Measurements from ENCODE around the gene GLB1L2. TPM values are rescaled to one million over a fixed set of nuclear protein-coding genes. Genes with fewer than 3 reads are reported as not detected.
"Not testable (repeated sequence)": the region's sequence is repeated elsewhere in the genome, so short reads cannot be mapped to it uniquely, and the experiment has no call there.

Gene GLB1L2, protein sequence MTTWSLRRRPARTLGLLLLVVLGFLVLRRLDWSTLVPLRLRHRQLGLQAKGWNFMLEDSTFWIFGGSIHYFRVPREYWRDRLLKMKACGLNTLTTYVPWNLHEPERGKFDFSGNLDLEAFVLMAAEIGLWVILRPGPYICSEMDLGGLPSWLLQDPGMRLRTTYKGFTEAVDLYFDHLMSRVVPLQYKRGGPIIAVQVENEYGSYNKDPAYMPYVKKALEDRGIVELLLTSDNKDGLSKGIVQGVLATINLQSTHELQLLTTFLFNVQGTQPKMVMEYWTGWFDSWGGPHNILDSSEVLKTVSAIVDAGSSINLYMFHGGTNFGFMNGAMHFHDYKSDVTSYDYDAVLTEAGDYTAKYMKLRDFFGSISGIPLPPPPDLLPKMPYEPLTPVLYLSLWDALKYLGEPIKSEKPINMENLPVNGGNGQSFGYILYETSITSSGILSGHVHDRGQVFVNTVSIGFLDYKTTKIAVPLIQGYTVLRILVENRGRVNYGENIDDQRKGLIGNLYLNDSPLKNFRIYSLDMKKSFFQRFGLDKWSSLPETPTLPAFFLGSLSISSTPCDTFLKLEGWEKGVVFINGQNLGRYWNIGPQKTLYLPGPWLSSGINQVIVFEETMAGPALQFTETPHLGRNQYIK
- total RNA-seq = 10 to 100 TPM in 2 of 4 donors, 1 to 10 TPM in 2; 4.2 to 21.6 (median 12.4) TPM

DNA sequence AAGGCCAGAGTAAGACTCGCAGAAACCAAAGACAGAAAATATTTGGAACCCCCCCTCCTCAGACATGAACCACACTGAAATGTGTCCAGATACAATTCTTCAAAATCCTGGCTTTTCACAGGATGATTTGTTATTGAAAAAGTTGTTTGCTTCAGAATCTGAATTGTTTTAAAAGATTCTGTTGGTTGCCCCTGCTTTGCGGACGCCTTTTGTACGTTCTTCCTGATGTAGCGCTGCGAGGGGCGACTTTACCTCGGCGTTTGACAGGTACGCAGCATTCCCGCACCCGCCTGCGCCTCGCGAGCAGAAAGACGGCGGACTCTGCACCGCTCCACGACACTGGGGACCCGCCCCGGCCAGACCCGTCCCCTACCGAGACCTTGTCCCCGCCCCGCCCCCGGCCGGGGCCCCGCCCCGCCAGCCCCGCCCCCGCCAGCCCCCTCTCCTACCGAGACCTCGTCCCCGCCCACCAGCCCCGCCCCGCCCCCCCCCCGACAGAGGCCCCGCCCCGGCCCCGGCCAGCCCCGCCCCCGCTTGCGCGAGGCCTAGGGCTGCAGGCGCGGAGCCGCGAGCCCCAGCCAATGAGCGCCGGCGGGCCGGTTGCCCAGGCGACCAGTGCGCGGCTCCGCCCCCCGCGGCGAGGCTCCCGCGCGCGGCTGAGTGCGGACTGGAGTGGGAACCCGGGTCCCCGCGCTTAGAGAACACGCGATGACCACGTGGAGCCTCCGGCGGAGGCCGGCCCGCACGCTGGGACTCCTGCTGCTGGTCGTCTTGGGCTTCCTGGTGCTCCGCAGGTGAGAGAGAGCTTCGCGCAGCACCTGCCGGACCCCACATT lies at the start of gene GLB1L2:
Gene GLB1L2 (plus strand): TSS at position 635 of the 835 bp plus-strand sequence. CDS start 74 bp downstream, at position 709.
- Histone ChIP-seq H3K4me1 (peaks cover 0 to 16% (median 5%) of the 10 kb centered on the region in 4 donors), H3K27me3 (no peaks in the 10 kb centered on the region), H3K27ac (no peak within 1 kb of the TSS), H3K4me3 (peak within 1 kb of the TSS; percentile 43 to 78 (median 58)), H3K9me3 (no peaks in the 10 kb centered on the region), H3K36me3 (no peaks in the 10 kb centered on the region)
- peak; percentile 59 to 95 (median 93) for DNase-seq
- TF ChIP-seq, protein P1, sequence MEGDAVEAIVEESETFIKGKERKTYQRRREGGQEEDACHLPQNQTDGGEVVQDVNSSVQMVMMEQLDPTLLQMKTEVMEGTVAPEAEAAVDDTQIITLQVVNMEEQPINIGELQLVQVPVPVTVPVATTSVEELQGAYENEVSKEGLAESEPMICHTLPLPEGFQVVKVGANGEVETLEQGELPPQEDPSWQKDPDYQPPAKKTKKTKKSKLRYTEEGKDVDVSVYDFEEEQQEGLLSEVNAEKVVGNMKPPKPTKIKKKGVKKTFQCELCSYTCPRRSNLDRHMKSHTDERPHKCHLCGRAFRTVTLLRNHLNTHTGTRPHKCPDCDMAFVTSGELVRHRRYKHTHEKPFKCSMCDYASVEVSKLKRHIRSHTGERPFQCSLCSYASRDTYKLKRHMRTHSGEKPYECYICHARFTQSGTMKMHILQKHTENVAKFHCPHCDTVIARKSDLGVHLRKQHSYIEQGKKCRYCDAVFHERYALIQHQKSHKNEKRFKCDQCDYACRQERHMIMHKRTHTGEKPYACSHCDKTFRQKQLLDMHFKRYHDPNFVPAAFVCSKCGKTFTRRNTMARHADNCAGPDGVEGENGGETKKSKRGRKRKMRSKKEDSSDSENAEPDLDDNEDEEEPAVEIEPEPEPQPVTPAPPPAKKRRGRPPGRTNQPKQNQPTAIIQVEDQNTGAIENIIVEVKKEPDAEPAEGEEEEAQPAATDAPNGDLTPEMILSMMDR (IDR thresholded peaks at IDR 0.05) = no peak
- TF ChIP-seq POLR2A (IDR thresholded peaks at IDR 0.05) = peak in 1 of 2 donors; percentile 47

- Histone ChIP-seq H3K9me3 (peaks cover 0 to 5% (median 1%) of the 10 kb centered on the region in 4 donors), H3K4me1 (peaks cover 0 to 2% (median 0%) of the 10 kb centered on the region in 4 donors), H3K36me3 (no peaks in the 10 kb centered on the region), H3K27ac (no peak overlapping the region), H3K4me3 (no peak overlapping the region), H3K27me3 (peaks cover 0 to 4% of the 10 kb centered on the region in 2 donors)
- DNase-seq = no peak
- TF ChIP-seq, protein P1 (IDR thresholded peaks at IDR 0.05) = no peak
- no peak for TF ChIP-seq POLR2A (IDR thresholded peaks at IDR 0.05)
These were observed 49.4 kb upstream of the GLB1L2 start for GRCh38 chr11:134282121-134283045.

- peaks cover 0 to under 1% (median 0%) of the 10 kb centered on the region in 4 donors for H3K9me3 ChIP-seq
- DNase-seq = no peak
- no peak for TF ChIP-seq POLR2A (IDR thresholded peaks at IDR 0.05)
- TF ChIP-seq, protein P1 (IDR thresholded peaks at IDR 0.05) = no peak
These were observed 48.1 kb upstream of the GLB1L2 start for GRCh38 chr11:134283461-134284230.

GRCh38 chr11:134284349-134284748 lies 47.4 kb upstream of the GLB1L2 start:
- not testable (repeated sequence) for H3K27me3 ChIP-seq, H3K4me3 ChIP-seq, H3K9me3 ChIP-seq, H3K27ac ChIP-seq, H3K4me1 ChIP-seq, DNase-seq, H3K36me3 ChIP-seq

More at GRCh38 chr11:134283461-134284230, 48.1 kb upstream of the GLB1L2 start:
- Histone ChIP-seq H3K27me3 (no peaks in the 10 kb centered on the region), H3K36me3 (no peaks in the 10 kb centered on the region), H3K27ac (no peak overlapping the region), H3K4me3 (no peak overlapping the region), H3K4me1 (no peaks in the 10 kb centered on the region)

DNA sequence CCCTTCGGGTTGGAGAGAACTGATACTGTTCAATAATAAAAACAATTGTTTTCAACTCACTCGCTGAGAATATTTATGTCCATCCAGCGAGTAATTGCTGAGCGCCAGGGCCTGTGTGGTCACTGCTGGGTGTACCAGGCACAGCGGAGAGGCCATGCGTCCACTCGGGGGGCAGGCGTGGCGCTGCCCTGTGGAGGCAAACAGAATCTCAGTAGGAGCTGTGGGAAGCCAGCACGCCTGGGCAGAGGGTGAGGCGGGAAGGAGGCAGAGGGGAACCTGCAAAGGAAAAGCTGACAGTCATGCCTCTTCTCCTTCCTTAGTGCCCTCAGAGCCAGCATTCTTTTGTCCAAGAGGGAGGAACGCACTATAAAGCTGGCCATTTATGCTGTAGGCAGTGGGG lies 44.2 kb upstream of the GLB1L2 start:
- Histone ChIP-seq H3K27me3 (no peaks in the 10 kb centered on the region), H3K36me3 (no peaks in the 10 kb centered on the region), H3K4me3 (no peak overlapping the region), H3K27ac (no peak overlapping the region), H3K4me1 (no peaks in the 10 kb centered on the region), H3K9me3 (no peaks in the 10 kb centered on the region)
- DNase-seq = no peak
- TF ChIP-seq, protein P1 (IDR thresholded peaks at IDR 0.05) = no peak
- no peak for TF ChIP-seq POLR2A (IDR thresholded peaks at IDR 0.05)

Measured in Peyer's patch (tissue), 4 donors.